OCI-LY1 (cell line): ENCODE data around the gene FARP1.

Experiments
- H2AFZ ChIP-seq: fragments of 200-600 bp; sonication (generic), shearing (Covaris generic); 2 replicates; pipeline ENCODE4 v1.6.0; 2014; ENCODE audit warnings: antibody characterized with exemption, mild to moderate bottlenecking, low read length
- H3F3A ChIP-seq: fragments of 200-600 bp; sonication (generic), shearing (Covaris generic); 2 replicates; pipeline ENCODE4 v1.6.0; 2014; ENCODE audit warnings: mild to moderate bottlenecking, antibody characterized with exemption, low read length, moderate library complexity; ENCODE audit not compliant: insufficient read depth
- H3K27ac ChIP-seq: fragments of 200-600 bp; sonication (generic); 2 replicates; pipeline ENCODE4 v1.5.1; 2014; ENCODE audit warnings: low read length, mixed run types, mild to moderate bottlenecking, low read depth; ENCODE audit not compliant: poor library complexity, severe bottlenecking
- H3K27me3 ChIP-seq: fragments of 200-600 bp; sonication (generic); 2 replicates; pipeline ENCODE4 v1.6.0; 2014; ENCODE audit warnings: antibody characterized with exemption, mild to moderate bottlenecking, low read length, moderate library complexity; ENCODE audit not compliant: insufficient read depth
- H3K36me3 ChIP-seq: fragments of 200-600 bp; sonication (generic); 2 replicates; pipeline ENCODE4 v1.6.1; 2014; ENCODE audit warnings: mild to moderate bottlenecking, antibody characterized with exemption, low read length, moderate library complexity, mixed read lengths; ENCODE audit not compliant: insufficient read depth
- H3K4me1 ChIP-seq: fragments of 200-600 bp; sonication (generic); 2 replicates; pipeline ENCODE4 v1.5.1; 2014; ENCODE audit warnings: mild to moderate bottlenecking, low read length, moderate library complexity; ENCODE audit not compliant: insufficient read depth, severe bottlenecking
- H3K4me2 ChIP-seq: fragments of 200-600 bp; sonication (generic), shearing (Covaris generic); 2 replicates; pipeline ENCODE4 v1.6.1; 2014; ENCODE audit warnings: low read length
- H3K4me3 ChIP-seq: fragments of 200-600 bp; sonication (generic); 2 replicates; pipeline ENCODE4 v1.5.1; 2014; ENCODE audit warnings: low read length, low read depth, mild to moderate bottlenecking, mixed read lengths; ENCODE audit not compliant: poor library complexity, severe bottlenecking
- H3K79me2 ChIP-seq: fragments of 200-600 bp; shearing (Covaris generic); 2 replicates; pipeline ENCODE4 v1.6.1; 2016; ENCODE audit warnings: mixed run types, low read length, mixed read lengths; ENCODE audit not compliant: insufficient read depth
- H3K9ac ChIP-seq: fragments of 200-600 bp; sonication (generic), shearing (Covaris generic); 2 replicates; pipeline ENCODE4 v1.6.1; 2014; ENCODE audit warnings: mild to moderate bottlenecking, low read length, mixed read lengths
- H3K9me2 ChIP-seq: fragments of 200-600 bp; sonication (generic), shearing (Covaris generic); 2 replicates; pipeline ENCODE4 v1.6.1; 2014; ENCODE audit warnings: low read depth, mild to moderate bottlenecking, low read length, mixed read lengths
- H3K9me3 ChIP-seq: fragments of 200-600 bp; shearing (Covaris generic); 2 replicates; pipeline ENCODE4 v1.6.1; 2014; ENCODE audit warnings: low read length, mixed read lengths
- H4K20me1 ChIP-seq: fragments of 200-600 bp; sonication (generic), shearing (Covaris generic); 2 replicates; pipeline ENCODE4 v1.6.0; 2016; ENCODE audit warnings: mild to moderate bottlenecking, low read length; ENCODE audit not compliant: insufficient read depth
- EZH2 ChIP-seq: fragments of 200-600 bp; sonication (generic), shearing (Covaris generic); IDR thresholded peaks from 2 replicates; pipeline ENCODE4 v1.8.0; 2017; ENCODE audit warnings: borderline replicate concordance, mixed run types, mild to moderate bottlenecking, antibody characterized with exemption, low read length, moderate library complexity, mixed read lengths
- TF ChIP-seq, protein P1 (sequence below): fragments of 200-600 bp; sonication (generic), shearing (Covaris generic); IDR thresholded peaks from 2 replicates; pipeline ENCODE4 v1.5.1; 2017; ENCODE audit warnings: mild to moderate bottlenecking, antibody characterized with exemption, low read length, moderate library complexity, mixed read lengths

FARP1 gene

DNA sequence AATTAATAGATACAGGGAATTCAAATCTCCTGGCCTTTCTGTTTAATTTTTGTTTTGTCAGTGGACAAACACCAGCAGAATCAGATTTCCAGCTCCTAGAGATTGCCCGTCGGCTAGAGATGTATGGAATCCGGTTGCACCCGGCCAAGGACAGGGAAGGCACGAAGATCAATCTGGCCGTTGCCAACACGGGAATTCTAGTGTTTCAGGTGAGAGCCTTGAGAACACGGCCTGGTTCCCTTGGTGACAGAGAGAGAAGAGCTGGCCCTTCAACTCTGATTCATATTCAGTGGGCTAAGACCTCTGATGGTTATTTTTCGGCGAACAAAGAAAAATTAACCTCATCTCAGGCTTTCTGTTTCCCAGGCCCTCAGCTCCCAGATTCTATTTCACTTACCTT, 242.7 kb downstream of the FARP1 start:
- Histone ChIP-seq H3K4me2 (no peak overlapping the region), H4K20me1 (no peaks in the 10 kb centered on the region), H3K36me3 (no peaks in the 10 kb centered on the region), H3K9me3 (no peaks in the 10 kb centered on the region), H3K27me3 (0 out of 2 replicates have a peak, but pooled peaks cover 1% of the 10 kb centered on the region), H3K4me3 (no peak overlapping the region), H3K9me2 (no peaks in the 10 kb centered on the region), H2AFZ (no peak overlapping the region), H3K4me1 (no peaks in the 10 kb centered on the region), H3K9ac (no peak overlapping the region), H3K79me2 (no peaks in the 10 kb centered on the region), H3K27ac (no peak overlapping the region), H3F3A (no peaks in the 10 kb centered on the region)
- no peak for TF ChIP-seq EZH2
- TF ChIP-seq, protein P1, sequence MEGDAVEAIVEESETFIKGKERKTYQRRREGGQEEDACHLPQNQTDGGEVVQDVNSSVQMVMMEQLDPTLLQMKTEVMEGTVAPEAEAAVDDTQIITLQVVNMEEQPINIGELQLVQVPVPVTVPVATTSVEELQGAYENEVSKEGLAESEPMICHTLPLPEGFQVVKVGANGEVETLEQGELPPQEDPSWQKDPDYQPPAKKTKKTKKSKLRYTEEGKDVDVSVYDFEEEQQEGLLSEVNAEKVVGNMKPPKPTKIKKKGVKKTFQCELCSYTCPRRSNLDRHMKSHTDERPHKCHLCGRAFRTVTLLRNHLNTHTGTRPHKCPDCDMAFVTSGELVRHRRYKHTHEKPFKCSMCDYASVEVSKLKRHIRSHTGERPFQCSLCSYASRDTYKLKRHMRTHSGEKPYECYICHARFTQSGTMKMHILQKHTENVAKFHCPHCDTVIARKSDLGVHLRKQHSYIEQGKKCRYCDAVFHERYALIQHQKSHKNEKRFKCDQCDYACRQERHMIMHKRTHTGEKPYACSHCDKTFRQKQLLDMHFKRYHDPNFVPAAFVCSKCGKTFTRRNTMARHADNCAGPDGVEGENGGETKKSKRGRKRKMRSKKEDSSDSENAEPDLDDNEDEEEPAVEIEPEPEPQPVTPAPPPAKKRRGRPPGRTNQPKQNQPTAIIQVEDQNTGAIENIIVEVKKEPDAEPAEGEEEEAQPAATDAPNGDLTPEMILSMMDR, result no peak

DNA sequence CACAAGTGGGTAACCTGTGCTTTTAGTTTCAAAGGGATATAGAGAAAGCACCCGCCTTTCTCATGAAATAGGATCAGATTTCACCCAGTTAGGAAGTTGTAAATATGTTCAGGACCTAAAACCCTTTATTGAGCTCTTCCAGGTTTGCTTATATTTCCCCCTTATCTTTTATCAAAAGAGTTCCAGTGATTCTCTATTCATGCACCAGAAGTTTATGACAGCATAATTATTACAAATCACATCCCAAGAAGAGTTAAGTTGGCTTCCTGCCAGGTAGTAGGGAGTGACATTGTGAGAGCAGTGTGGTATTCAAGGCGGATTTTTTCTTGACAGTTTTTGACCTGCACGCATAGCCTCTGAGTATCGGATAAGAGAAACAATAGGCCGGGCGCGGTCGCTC, 243.7 kb downstream of the FARP1 start:
- Histone ChIP-seq H3K4me1 (no peaks in the 10 kb centered on the region), H3F3A (no peaks in the 10 kb centered on the region), H3K36me3 (no peaks in the 10 kb centered on the region), H3K9me3 (no peaks in the 10 kb centered on the region), H4K20me1 (no peaks in the 10 kb centered on the region), H2AFZ (no peak overlapping the region), H3K27me3 (0 out of 2 replicates have a peak, but pooled peaks cover 5% of the 10 kb centered on the region), H3K79me2 (no peaks in the 10 kb centered on the region), H3K27ac (no peak overlapping the region), H3K4me2 (no peak overlapping the region), H3K9me2 (no peaks in the 10 kb centered on the region), H3K9ac (no peak overlapping the region), H3K4me3 (no peak overlapping the region)
- no peak for TF ChIP-seq EZH2
- TF ChIP-seq, protein P1, result no peak

DNA sequence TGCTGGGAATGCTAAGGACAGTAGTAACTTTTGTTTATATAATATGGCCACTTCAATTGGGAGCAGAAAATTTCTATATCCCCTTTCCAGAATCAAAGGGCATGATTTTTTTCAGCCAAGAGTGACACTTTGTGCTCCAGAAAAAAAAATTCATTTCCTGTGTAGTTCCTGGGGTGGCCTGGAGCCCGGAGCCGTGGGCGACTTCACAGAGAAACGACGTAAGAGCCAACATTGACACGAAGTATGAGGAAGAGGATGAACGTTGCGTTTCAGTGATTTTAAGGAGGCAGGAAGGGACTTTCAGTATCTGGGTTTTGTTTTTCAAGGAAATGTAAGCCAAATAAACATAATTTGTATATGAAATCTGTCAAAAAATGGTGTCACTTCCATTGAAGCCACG, 246.4 kb downstream of the FARP1 start:
- no peaks in the 10 kb centered on the region for H3F3A ChIP-seq
- TF ChIP-seq, protein P1, result no peak
- TF ChIP-seq EZH2, result no peak
- H3K4me1 ChIP-seq, result no peaks in the 10 kb centered on the region
- H3K9me3 ChIP-seq, result no peaks in the 10 kb centered on the region
- H3K36me3 ChIP-seq, result no peaks in the 10 kb centered on the region
- no peak overlapping the region for H2AFZ ChIP-seq
- H3K9me2 ChIP-seq, result no peaks in the 10 kb centered on the region
- no peaks in the 10 kb centered on the region for H4K20me1 ChIP-seq
- no peak overlapping the region for H3K4me3 ChIP-seq
- no peak overlapping the region for H3K4me2 ChIP-seq
- H3K9ac ChIP-seq, result no peak overlapping the region
- no peaks in the 10 kb centered on the region for H3K79me2 ChIP-seq
- H3K27ac ChIP-seq, result no peak overlapping the region
- H3K27me3 ChIP-seq, result 0 out of 2 replicates have a peak, but pooled peaks cover 5% of the 10 kb centered on the region
